Peyer's patch (tissue), 4 donors: ENCODE data around the gene SACM1L.

Experiments
- CTCF ChIP-seq, 6 experiments: fragments of 450-650 bp in 4 of 6; fragments of 200-600 bp in 2 of 6; sonication (generic) in 1 of 6; IDR thresholded peaks; one replicate each; pipeline ENCODE4 v1.5.1; 2017 to 2019; ENCODE audit warnings: antibody characterized with exemption in 6 of 6, mild to moderate bottlenecking in 3 of 6, moderate library complexity in 1 of 6
- POLR2A ChIP-seq, 2 donors: fragments of 450-650 bp; IDR thresholded peaks; one replicate each; pipeline ENCODE4 v1.5.1; 2017; ENCODE audit warnings: antibody characterized with exemption in 2 of 2, mild to moderate bottlenecking in 2 of 2, moderate library complexity in 2 of 2

GRCh38 chr3:45655906-45656305 is 33.3 kb upstream of the SACM1L start:
- TF ChIP-seq CTCF (IDR thresholded peaks at IDR 0.05) (no peak), POLR2A (IDR thresholded peaks at IDR 0.05) (no peak)
